Vagina (tissue), 2 donors: ENCODE data around the gene GNPDA2. TPM values are rescaled to one million over a fixed set of nuclear protein-coding genes. Genes with fewer than 3 reads are reported as not detected.
"Not testable (repeated sequence)": the region's sequence is repeated elsewhere in the genome, so short reads cannot be mapped to it uniquely, and the experiment has no call there.

ENCODE experiments used
- DNase-seq, 2 donors: peaks; one replicate each; pipeline ENCODE4 v3.0.0-alpha.2; 2017; ENCODE audit errors: extremely low spot score in 2 of 2
- H3K27ac ChIP-seq: fragments of 200-600 bp; sonication (generic); one replicate; pipeline ENCODE4 v1.5.1; 2019
- H3K27me3 ChIP-seq: fragments of 200-600 bp; sonication (generic); one replicate; pipeline ENCODE4 v1.5.1; 2019
- H3K36me3 ChIP-seq, 2 donors: fragments of 200-600 bp; sonication (generic); one replicate each; pipeline ENCODE4 v1.5.1; 2017 to 2019
- H3K4me1 ChIP-seq: fragments of 200-600 bp; sonication (generic); one replicate; pipeline ENCODE4 v1.5.1; 2019
- H3K4me3 ChIP-seq, 2 donors: fragments of 200-600 bp; sonication (generic); 1 replicate in 1 of 2; 2 replicates in 1 of 2; pipeline ENCODE4 v1.5.1; 2016 to 2019
- H3K9me3 ChIP-seq: fragments of 200-600 bp; sonication (generic); one replicate; pipeline ENCODE4 v1.5.1; 2019
- POLR2A ChIP-seq, 2 donors: fragments of 450-650 bp; IDR thresholded peaks; one replicate each; pipeline ENCODE4 v1.6.1; 2017; ENCODE audit warnings: antibody characterized with exemption in 2 of 2, mild to moderate bottlenecking in 2 of 2, moderate library complexity in 2 of 2
- POLR2AphosphoS5 ChIP-seq, 2 donors: sonication (generic); formaldehyde crosslinking; IDR thresholded peaks; one replicate each; pipeline ENCODE4 v1.9.0; 2017; ENCODE audit warnings: antibody characterized with exemption in 2 of 2, mild to moderate bottlenecking in 2 of 2, low read depth in 1 of 2; ENCODE audit not compliant: insufficient read depth in 1 of 2
- intact Hi-C: fragments of 100-400 bp; cut with DNase I; formaldehyde crosslinking; loops from one replicate; pipeline ENCODE4 v1.15.1; 2023
- total RNA-seq: library from RNA; depleted of rRNA; stranded (reverse); fragments of >200 nt; gene quantifications from one replicate; pipeline ENCODE4 v1.2.3, GENCODE V29; 2016
- TF ChIP-seq, protein P1 (sequence below), 3 experiments: fragments of 450-650 bp in 2 of 3; fragments of 200-600 bp in 1 of 3; sonication (generic) in 1 of 3; IDR thresholded peaks; one replicate each; pipeline ENCODE4 v1.5.1; 2017 to 2019; ENCODE audit warnings: antibody characterized with exemption in 3 of 3, mild to moderate bottlenecking in 2 of 3, moderate library complexity in 2 of 3

GNPDA2 gene
- total RNA-seq, 1 donor from 2014 or later: 11.3 TPM

DNA sequence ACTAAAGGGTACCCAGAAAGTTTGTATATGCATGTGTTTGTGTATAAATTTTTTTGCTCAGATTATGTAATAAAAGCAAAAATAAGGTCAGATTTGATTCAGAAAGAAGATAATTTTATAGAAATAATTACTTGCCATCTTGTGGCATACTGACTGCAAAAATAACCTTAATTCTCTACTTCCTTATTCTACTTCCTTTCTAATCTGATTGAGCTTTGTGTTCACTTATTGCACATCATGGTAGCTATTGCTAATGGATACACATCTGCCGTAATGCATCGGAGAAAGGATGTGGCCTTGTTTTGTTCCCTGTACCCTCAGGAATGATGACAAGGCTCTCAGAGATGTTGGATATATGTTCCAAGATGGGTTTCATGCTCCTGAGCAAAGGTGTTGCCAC is 10.5 kb upstream of the GNPDA2 start:
- H3K27ac ChIP-seq: no peak overlapping the region
- H3K27me3 ChIP-seq: no peaks in the 10 kb centered on the region
- H3K36me3 ChIP-seq: no peaks in the 10 kb centered on the region
- DNase-seq: no peak
- TF ChIP-seq, protein P1, sequence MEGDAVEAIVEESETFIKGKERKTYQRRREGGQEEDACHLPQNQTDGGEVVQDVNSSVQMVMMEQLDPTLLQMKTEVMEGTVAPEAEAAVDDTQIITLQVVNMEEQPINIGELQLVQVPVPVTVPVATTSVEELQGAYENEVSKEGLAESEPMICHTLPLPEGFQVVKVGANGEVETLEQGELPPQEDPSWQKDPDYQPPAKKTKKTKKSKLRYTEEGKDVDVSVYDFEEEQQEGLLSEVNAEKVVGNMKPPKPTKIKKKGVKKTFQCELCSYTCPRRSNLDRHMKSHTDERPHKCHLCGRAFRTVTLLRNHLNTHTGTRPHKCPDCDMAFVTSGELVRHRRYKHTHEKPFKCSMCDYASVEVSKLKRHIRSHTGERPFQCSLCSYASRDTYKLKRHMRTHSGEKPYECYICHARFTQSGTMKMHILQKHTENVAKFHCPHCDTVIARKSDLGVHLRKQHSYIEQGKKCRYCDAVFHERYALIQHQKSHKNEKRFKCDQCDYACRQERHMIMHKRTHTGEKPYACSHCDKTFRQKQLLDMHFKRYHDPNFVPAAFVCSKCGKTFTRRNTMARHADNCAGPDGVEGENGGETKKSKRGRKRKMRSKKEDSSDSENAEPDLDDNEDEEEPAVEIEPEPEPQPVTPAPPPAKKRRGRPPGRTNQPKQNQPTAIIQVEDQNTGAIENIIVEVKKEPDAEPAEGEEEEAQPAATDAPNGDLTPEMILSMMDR (IDR thresholded peaks at IDR 0.05): no peak
- no peak for TF ChIP-seq POLR2A (IDR thresholded peaks at IDR 0.05)
- TF ChIP-seq POLR2AphosphoS5 (IDR thresholded peaks at IDR 0.05; ENCODE audit: insufficient read depth in 1 of 2, low read depth in 1 of 2): no peak
- no peaks in the 10 kb centered on the region for H3K4me1 ChIP-seq
- H3K4me3 ChIP-seq: no peak overlapping the region
- no peaks in the 10 kb centered on the region for H3K9me3 ChIP-seq
- intact Hi-C loops: no loop called here

DNA sequence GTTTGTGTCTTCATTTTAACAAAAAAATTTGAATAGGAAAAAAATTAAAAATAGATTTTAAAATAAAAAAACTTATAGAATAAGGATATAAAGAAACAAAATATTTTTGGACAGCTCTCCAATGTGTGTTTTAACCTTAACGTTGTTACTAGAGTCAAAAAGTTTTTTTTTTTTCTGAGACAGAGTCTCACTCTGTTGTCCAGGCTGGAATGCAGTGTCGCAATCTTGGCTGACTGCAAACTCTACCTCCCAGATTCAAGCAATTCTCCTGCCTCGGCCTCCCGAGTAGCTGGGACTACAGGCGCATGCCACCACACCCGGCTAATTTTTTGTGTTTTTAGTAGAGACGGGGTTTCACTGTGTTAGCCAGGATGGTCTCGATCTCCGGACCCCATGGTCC is 2.3 kb upstream of the GNPDA2 start:
- H3K36me3 ChIP-seq, H3K4me3 ChIP-seq, H3K27ac ChIP-seq, DNase-seq, H3K27me3 ChIP-seq, H3K9me3 ChIP-seq, intact Hi-C loops: not testable (repeated sequence)
- H3K4me1 ChIP-seq: peaks cover 26% of the 10 kb centered on the region

DNA sequence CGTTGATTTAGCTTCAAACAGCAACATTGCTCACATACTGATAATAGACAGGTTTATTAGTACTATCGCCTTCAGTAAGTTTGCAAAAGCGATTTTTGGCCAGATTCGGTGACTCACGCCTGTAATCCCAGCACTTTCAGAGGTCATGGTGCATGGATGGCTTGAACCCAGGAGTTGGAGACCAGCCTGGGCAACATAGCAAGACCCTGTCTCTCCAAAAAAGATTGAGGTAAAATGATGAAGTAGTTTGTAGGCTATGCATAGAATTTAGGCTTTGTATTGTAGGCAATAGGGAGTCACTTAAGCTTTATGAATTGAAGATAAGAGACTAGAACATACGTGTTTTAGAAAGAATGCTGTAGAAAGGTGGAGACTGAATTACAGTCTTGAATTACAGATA is 1.1 kb upstream of the GNPDA2 start:
- peak overlapping the region in 1 of 2 donors; percentile 71 for H3K4me3 ChIP-seq
- H3K27ac ChIP-seq: no peak overlapping the region
- no peaks in the 10 kb centered on the region for H3K36me3 ChIP-seq
- intact Hi-C loops: no loop called here
- no peaks in the 10 kb centered on the region for H3K27me3 ChIP-seq
- H3K4me1 ChIP-seq: peaks cover 27% of the 10 kb centered on the region
- no peaks in the 10 kb centered on the region for H3K9me3 ChIP-seq
- no peak for DNase-seq
- TF ChIP-seq POLR2AphosphoS5 (IDR thresholded peaks at IDR 0.05; ENCODE audit: insufficient read depth in 1 of 2, low read depth in 1 of 2) (no peak), POLR2A (IDR thresholded peaks at IDR 0.05) (no peak)
- TF ChIP-seq, protein P1 (IDR thresholded peaks at IDR 0.05): no peak

DNA sequence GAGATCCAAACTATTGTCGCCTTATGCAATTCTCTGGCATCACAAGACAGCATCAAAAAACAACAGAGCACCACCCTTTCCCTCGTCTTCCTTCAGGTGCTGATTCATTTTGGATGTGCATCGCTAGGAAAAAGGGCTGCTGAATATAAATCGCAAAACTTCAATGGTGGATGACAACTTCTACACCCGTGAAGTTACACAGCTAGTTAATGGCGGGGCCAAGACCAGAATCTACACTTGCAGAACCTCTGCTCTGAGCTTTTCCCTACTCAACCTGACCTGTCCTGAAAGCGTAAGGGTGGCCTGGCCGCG is 674 bp downstream of the GNPDA2 start:
- intact Hi-C loops: no loop called here
- Histone ChIP-seq H3K4me3 (peak overlapping the region; percentile 71 to 79), H3K36me3 (no peaks in the 10 kb centered on the region), H3K9me3 (no peaks in the 10 kb centered on the region), H3K4me1 (peaks cover 32% of the 10 kb centered on the region), H3K27ac (peak overlapping the region; percentile 81), H3K27me3 (no peaks in the 10 kb centered on the region)
- DNase-seq: no peak
- TF ChIP-seq POLR2A (IDR thresholded peaks at IDR 0.05): no peak
- TF ChIP-seq, protein P1 (IDR thresholded peaks at IDR 0.05): no peak
- TF ChIP-seq POLR2AphosphoS5 (IDR thresholded peaks at IDR 0.05; ENCODE audit: insufficient read depth in 1 of 2, low read depth in 1 of 2): no peak

DNA sequence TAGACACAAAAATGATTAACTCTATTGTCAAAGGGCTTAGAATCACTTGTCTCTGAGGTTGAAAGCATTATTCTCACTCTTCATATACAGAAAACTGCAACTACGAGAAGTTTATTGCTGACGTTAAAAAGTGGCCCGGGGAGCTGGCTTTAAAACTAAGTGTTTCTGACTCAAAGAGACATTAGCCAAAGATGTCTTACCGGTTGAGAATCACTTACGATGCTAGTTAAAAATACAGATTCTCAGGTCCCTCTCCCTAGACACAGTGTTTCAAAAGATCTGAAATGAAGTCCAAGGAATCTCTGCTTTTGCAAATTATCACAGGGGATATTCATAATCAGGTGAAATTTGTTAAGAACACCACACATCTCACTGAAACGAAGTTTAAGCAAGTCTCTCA is 1.2 kb downstream of the GNPDA2 start:
- DNase-seq: no peak
- H3K27me3 ChIP-seq: no peaks in the 10 kb centered on the region
- intact Hi-C loops: no loop called here
- no peaks in the 10 kb centered on the region for H3K9me3 ChIP-seq
- H3K36me3 ChIP-seq: no peaks in the 10 kb centered on the region
- peaks cover 32% of the 10 kb centered on the region for H3K4me1 ChIP-seq
- H3K4me3 ChIP-seq: peak overlapping the region; percentile 71 to 79
- H3K27ac ChIP-seq: no peak overlapping the region
- TF ChIP-seq POLR2AphosphoS5 (IDR thresholded peaks at IDR 0.05; ENCODE audit: insufficient read depth in 1 of 2, low read depth in 1 of 2): no peak
- TF ChIP-seq POLR2A (IDR thresholded peaks at IDR 0.05): no peak
- TF ChIP-seq, protein P1 (IDR thresholded peaks at IDR 0.05): no peak

DNA sequence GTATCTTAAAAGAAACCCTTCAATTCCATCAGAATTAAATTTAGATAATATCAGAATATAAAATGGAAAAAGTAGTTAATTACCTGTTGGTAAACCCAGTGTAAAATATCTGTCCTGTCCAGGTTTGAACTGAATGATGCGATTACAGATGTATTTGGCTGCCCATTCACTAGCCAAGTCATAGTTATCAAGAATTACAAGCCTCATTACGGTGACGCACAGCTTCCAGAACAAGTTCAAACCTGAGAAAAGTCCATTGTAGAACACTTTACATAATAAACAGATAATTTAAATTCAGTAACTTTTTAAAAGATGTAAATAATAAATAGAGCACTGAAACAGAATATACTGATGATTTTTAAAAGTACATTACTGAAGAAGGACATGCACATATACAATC is 4.4 kb downstream of the GNPDA2 start:
- Histone ChIP-seq H3K4me1 (peaks cover 28% of the 10 kb centered on the region), H3K27ac (no peak overlapping the region), H3K9me3 (no peaks in the 10 kb centered on the region), H3K27me3 (no peaks in the 10 kb centered on the region), H3K4me3 (no peak overlapping the region), H3K36me3 (no peaks in the 10 kb centered on the region)
- no peak for DNase-seq
- no peak for TF ChIP-seq POLR2A (IDR thresholded peaks at IDR 0.05)
- TF ChIP-seq, protein P1 (IDR thresholded peaks at IDR 0.05): no peak
- TF ChIP-seq POLR2AphosphoS5 (IDR thresholded peaks at IDR 0.05; ENCODE audit: insufficient read depth in 1 of 2, low read depth in 1 of 2): no peak
- intact Hi-C loops: no loop called here
